HUES6 (cell line): ENCODE data around the gene RPSA.

Experiments used
- H3K27ac ChIP-seq: 2 replicates; pipeline ENCODE4 v1.7.0; 2013; ENCODE audit warnings: low read depth, mild to moderate bottlenecking, low read length, inconsistent platforms
- H3K27me3 ChIP-seq: 2 replicates; pipeline ENCODE4 v1.6.1; 2013; ENCODE audit warnings: low read length; ENCODE audit not compliant: control insufficient read depth, insufficient read depth
- H3K36me3 ChIP-seq: 2 replicates; pipeline ENCODE4 v1.6.1; 2013; ENCODE audit warnings: low read length; ENCODE audit not compliant: control insufficient read depth, insufficient read depth
- H3K4me1 ChIP-seq: 2 replicates; pipeline ENCODE4 v1.6.1; 2013; ENCODE audit warnings: low read length; ENCODE audit not compliant: control insufficient read depth, insufficient read depth
- H3K4me3 ChIP-seq: 2 replicates; pipeline ENCODE4 v1.5.1; 2013; ENCODE audit warnings: low read depth, low read length
- H3K9ac ChIP-seq: one replicate; pipeline ENCODE4 v1.6.1; 2013; ENCODE audit warnings: mild to moderate bottlenecking, low read length
- H3K9me3 ChIP-seq: 2 replicates; pipeline ENCODE4 v1.6.1; 2013; ENCODE audit warnings: low read depth, low read length; ENCODE audit not compliant: control insufficient read depth, insufficient read depth

The RPSA gene

DNA sequence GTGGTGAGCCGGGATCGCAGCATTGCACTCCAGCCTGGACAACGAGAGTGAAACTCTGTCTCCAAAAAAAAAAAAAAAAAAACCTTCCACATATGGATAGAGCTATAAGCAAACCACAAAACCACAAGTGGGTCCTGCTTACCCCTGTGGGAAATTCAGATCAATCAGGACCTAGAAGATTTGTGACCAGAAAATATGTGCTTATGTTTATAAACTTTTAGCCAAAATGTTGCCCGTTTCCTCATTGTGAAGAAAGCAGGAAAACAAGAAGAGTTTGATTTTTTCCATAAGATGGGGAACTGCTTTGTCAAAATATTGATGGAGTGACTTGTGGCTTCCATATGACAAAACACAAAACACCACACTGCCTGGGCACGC, 26.8 kb upstream of the RPSA start:
- H3K4me3 ChIP-seq = no peak overlapping the region
- H3K4me1 ChIP-seq = peaks cover 13% of the 10 kb centered on the region
- H3K27me3 ChIP-seq = no peaks in the 10 kb centered on the region
- H3K9me3 ChIP-seq = no peaks in the 10 kb centered on the region
- no peak overlapping the region for H3K27ac ChIP-seq
- no peak overlapping the region for H3K9ac ChIP-seq
- no peaks in the 10 kb centered on the region for H3K36me3 ChIP-seq

DNA sequence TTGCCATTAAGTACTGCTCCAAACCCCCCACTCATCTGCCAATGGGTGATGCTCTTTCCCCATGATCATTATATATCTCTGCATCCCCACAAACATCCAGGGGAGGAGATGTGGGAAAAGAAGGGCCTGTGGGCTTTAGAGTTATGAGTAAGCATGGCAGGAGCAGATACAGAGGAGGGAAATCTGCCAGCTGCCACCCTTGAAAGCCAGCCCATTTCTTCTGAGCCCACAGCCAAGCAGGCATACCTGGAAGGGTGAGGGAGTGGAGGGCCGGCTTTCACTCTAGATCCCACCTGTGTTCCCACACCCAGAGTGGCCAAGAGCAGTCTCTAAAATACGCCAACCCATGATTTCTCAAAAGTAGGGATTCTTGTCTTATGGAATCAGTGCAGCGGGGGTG, 25.1 kb upstream of the RPSA start:
- H3K4me1 ChIP-seq = peaks cover 24% of the 10 kb centered on the region
- H3K27me3 ChIP-seq = no peaks in the 10 kb centered on the region
- H3K9me3 ChIP-seq = no peaks in the 10 kb centered on the region
- H3K27ac ChIP-seq = no peak overlapping the region
- no peaks in the 10 kb centered on the region for H3K36me3 ChIP-seq
- no peak overlapping the region for H3K4me3 ChIP-seq
- no peak overlapping the region for H3K9ac ChIP-seq

DNA sequence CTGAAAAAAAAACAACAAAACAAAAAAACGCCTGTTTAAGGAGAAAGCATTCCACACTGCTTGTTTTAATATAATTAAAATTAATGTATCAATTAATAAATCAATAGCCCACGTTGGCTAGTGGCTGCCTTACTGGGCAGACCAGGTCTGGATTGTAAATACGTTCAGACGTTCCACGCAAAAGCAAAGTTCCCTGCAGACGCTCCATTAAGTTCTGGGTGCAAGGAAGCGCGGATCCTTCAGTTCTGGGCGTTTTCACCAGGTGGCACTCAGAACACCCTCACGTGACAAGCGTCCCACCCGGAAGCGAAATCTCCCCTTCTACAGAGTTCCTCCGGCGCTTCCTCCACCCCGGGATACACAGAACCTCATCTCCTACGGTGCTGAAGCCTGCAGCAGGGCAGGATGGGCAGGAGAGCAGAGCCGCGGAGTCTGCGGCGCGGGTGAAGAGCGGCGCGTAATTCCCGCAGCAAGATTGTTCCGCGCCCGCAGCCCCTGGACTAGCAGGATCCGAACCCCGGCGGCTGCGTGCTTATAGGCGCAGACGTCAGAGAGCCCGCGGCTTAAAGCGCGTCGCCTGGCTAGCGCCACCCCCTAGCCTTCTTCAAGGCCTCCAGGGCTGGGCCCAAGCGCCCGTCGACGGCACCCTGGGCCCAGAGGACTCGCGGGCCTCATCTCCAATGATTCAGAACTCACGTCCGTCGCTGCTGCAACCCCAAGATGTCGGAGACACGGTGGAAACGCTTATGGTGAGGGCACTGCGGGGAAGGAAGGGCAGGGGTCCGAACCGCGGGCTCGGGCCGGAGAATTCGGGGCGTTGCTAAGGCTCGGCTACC, 23.3 kb upstream of the RPSA start, which contains the start of gene SLC25A38:
TSS of gene SLC25A38 (plus strand) at position 326 of the 836 bp plus-strand sequence. CDS start at position 681, 355 bp downstream.
- Histone ChIP-seq H3K36me3 (no peaks in the 10 kb centered on the region), H3K4me1 (peaks cover 13% of the 10 kb centered on the region), H3K27ac (peak within 1 kb of the TSS; percentile 71), H3K4me3 (peak within 1 kb of the TSS; percentile 87), H3K9ac (peak within 1 kb of the TSS; percentile 94), H3K9me3 (no peaks in the 10 kb centered on the region), H3K27me3 (no peaks in the 10 kb centered on the region)

DNA sequence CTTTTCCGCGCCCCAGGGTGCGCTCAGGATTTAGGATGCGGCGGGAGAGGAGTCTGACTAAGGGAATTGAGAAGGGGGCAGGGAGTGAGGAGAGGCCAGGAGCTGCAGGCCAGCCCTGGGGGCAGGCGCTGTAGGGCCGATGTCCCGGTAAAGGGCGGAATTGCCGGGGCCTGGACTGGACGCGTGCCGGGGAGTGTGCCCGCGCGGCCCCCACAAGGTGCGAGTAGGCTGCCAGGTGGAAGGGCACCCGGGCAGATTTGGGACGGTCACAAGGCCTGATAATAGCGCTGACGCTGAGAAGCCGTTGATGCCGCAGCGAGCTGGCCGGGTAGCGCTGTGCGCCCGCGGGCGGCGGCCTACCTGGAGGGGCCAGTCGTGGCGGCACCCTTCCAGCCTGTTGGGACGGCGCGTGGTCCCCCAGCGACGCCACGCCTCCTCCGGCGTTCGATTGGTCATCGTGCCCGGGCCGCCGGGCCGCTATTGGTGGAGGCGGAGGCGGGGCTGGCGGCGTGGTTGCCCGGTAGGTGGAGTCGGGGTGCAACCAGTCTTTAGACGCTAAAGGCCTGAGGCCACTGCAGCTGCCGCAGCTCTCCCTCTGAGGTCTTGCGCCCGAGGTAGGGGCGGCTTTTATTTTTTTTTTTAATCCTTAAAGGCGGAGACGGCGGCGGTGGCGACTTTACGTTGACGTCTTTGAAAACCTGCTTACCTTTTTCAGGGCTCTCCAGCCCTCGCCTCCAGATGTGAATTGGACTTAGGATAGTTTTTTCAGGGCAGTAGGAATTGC, 22.4 kb upstream of the RPSA start:
- peak overlapping the region; percentile 71 for H3K27ac ChIP-seq
- H3K27me3 ChIP-seq = no peaks in the 10 kb centered on the region
- H3K4me3 ChIP-seq = peak overlapping the region; percentile 87
- H3K36me3 ChIP-seq = peaks cover 3% of the 10 kb centered on the region; the same call in 1 of the 2 replicates
- no peaks in the 10 kb centered on the region for H3K9me3 ChIP-seq
- peak overlapping the region; percentile 94 for H3K9ac ChIP-seq
- H3K4me1 ChIP-seq = peaks cover 13% of the 10 kb centered on the region

DNA sequence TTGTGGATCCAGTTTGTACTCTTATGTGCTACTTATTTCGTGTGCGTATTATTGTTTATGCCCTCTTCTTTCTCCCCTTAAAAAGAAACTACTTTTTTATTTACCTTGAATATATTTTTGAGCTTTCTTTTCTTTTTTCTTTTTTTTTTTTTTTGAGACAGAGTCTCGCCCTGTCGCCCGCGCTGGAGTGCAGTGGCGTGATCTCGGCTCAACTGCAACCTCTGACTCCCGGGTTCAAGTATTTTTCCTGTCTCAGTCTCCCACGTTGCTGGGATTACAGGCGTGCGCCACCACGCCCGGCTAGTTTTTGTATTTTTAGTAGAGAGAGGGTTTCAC, 21.9 kb upstream of the RPSA start:
- Histone ChIP-seq H3K9ac (peak overlapping the region; percentile 38), H3K4me3 (peak overlapping the region; percentile 72), H3K27me3 (no peaks in the 10 kb centered on the region), H3K36me3 (peaks cover 8% of the 10 kb centered on the region), H3K4me1 (peaks cover 13% of the 10 kb centered on the region), H3K27ac (no peak overlapping the region), H3K9me3 (no peaks in the 10 kb centered on the region)

- peak overlapping the region; percentile 72; the same call in 1 of the 2 replicates for H3K4me3 ChIP-seq
- H3K9ac ChIP-seq = no peak overlapping the region
- H3K9me3 ChIP-seq = no peaks in the 10 kb centered on the region
- H3K27ac ChIP-seq = no peak overlapping the region
- H3K36me3 ChIP-seq = peaks cover 16% of the 10 kb centered on the region
- H3K4me1 ChIP-seq = peaks cover 13% of the 10 kb centered on the region
- no peaks in the 10 kb centered on the region for H3K27me3 ChIP-seq
Observed at GRCh38 chr3:39385456-39386090, 20.9 kb upstream of the RPSA start.

DNA sequence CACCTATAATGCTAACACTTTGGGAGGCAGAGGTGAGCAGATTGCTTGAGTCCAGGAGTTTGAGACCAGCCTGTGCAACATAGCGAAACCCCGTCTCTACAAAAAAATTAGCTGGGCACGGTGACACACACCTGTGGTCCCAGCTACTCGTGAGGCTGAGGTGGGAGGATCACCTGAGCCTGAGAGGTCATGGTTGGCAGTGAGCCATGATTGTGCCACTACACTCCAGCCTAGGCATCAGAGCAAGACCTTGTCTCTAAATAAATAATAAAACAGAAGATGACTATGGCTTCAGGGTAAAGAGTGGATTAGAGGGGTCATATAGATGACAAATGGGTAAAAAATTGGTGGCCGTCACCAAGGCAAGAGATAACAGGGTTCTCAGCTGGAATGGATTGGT, 20.2 kb upstream of the RPSA start:
- peaks cover 13% of the 10 kb centered on the region for H3K4me1 ChIP-seq

GRCh38 chr3:39387411-39387975, 19.0 kb upstream of the RPSA start:
- Histone ChIP-seq H3K4me1 (peaks cover 13% of the 10 kb centered on the region), H3K27me3 (no peaks in the 10 kb centered on the region), H3K27ac (no peak overlapping the region), H3K4me3 (no peak overlapping the region), H3K36me3 (peaks cover 35% of the 10 kb centered on the region), H3K9me3 (no peaks in the 10 kb centered on the region), H3K9ac (no peak overlapping the region)

More for the DNA sequence above, 20.2 kb upstream of the RPSA start:
- Histone ChIP-seq H3K27ac (no peak overlapping the region), H3K9ac (no peak overlapping the region), H3K36me3 (peaks cover 23% of the 10 kb centered on the region), H3K9me3 (no peaks in the 10 kb centered on the region), H3K27me3 (no peaks in the 10 kb centered on the region), H3K4me3 (no peak overlapping the region)

GRCh38 chr3:39388153-39388552, 18.4 kb upstream of the RPSA start:
- H3K4me3 ChIP-seq = no peak overlapping the region
- H3K4me1 ChIP-seq = peaks cover 13% of the 10 kb centered on the region
- peaks cover 42% of the 10 kb centered on the region for H3K36me3 ChIP-seq
- no peaks in the 10 kb centered on the region for H3K27me3 ChIP-seq
- no peak overlapping the region for H3K9ac ChIP-seq
- H3K27ac ChIP-seq = no peak overlapping the region
- no peaks in the 10 kb centered on the region for H3K9me3 ChIP-seq

GRCh38 chr3:39388741-39389248, 17.7 kb upstream of the RPSA start:
- no peak overlapping the region for H3K4me3 ChIP-seq
- H3K4me1 ChIP-seq = peaks cover 13% of the 10 kb centered on the region
- H3K9ac ChIP-seq = no peak overlapping the region
- no peaks in the 10 kb centered on the region for H3K9me3 ChIP-seq
- H3K27ac ChIP-seq = no peak overlapping the region
- H3K27me3 ChIP-seq = no peaks in the 10 kb centered on the region
- H3K36me3 ChIP-seq = peaks cover 48% of the 10 kb centered on the region
